Mesothelial cell of epicardium (in vitro differentiated cells): ENCODE data around the gene IFT27. TPM values are rescaled to one million over a fixed set of nuclear protein-coding genes. Genes with fewer than 3 reads are reported as not detected.

Experiments
- DNase-seq, 2 experiments: peaks; one replicate each; pipeline ENCODE4 v3.0.0; 2021; ENCODE audit warnings: low spot score in 2 of 2; ENCODE audit not compliant: unreplicated experiment in 2 of 2
- H3K27ac Mint-ChIP-seq: 2 replicates; pipeline ENCODE4 v1.8.0; 2021; ENCODE audit warnings: mixed read lengths
- H3K27me3 Mint-ChIP-seq: 2 replicates; pipeline ENCODE4 v1.8.0; 2021; ENCODE audit warnings: low read depth, mixed read lengths
- H3K36me3 Mint-ChIP-seq: 2 replicates; pipeline ENCODE4 v1.8.0; 2021; ENCODE audit warnings: mixed read lengths
- H3K4me1 Mint-ChIP-seq: 2 replicates; pipeline ENCODE4 v1.8.0; 2021; ENCODE audit warnings: mixed read lengths
- H3K4me3 Mint-ChIP-seq: 2 replicates; pipeline ENCODE4 v1.8.0; 2021; ENCODE audit warnings: mild to moderate bottlenecking, moderate library complexity, mixed read lengths
- H3K9me3 Mint-ChIP-seq: 2 replicates; pipeline ENCODE4 v1.8.0; 2021; ENCODE audit warnings: mixed read lengths
- CTCF ChIP-seq: fragments of 200-600 bp; sonication (generic); IDR thresholded peaks from one replicate; pipeline ENCODE4 v1.5.0; 2021; ENCODE audit warnings: antibody characterized with exemption; ENCODE audit not compliant: unreplicated experiment
- total RNA-seq: library from RNA; stranded (reverse); gene quantifications from 3 replicates; pipeline ENCODE4 v1.2.1, GENCODE V29; 2021

The IFT27 gene
- total RNA-seq, 1 donor from 2014 or later = 58.6 TPM

GRCh38 chr22:36796552-36797175 lies 20.7 kb upstream of the IFT27 start:
- Mint-ChIP-seq H3K36me3 (no peaks in the 10 kb centered on the region), H3K27ac (no peak overlapping the region), H3K4me3 (no peak overlapping the region), H3K27me3 (peaks cover 29% of the 10 kb centered on the region), H3K4me1 (no peaks in the 10 kb centered on the region), H3K9me3 (no peaks in the 10 kb centered on the region)
- no peak for DNase-seq
- TF ChIP-seq CTCF = no peak

DNA sequence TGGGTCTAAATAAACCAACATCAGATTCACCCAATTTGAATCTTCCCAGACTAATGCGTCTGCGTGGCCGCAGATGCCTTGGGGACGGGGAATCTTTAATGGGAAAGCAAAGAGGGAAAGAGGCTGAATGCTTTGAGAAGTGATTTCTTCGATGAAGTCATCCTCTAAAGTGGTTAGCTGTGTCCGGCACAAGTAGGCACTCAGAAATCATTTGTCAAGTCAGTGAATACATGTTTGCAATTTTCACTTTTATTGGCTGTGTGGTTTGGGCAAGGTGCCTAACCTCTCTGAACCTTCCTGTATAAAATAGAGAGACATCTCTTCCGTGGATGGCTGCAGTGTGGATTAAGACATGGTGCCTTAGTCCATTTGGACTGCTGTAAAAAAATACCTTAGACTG lies 19.7 kb upstream of the IFT27 start:
- H3K4me1 Mint-ChIP-seq = no peaks in the 10 kb centered on the region
- no peaks in the 10 kb centered on the region for H3K9me3 Mint-ChIP-seq
- H3K4me3 Mint-ChIP-seq = no peak overlapping the region
- H3K27me3 Mint-ChIP-seq = peaks cover 31% of the 10 kb centered on the region
- no peak for TF ChIP-seq CTCF
- no peaks in the 10 kb centered on the region for H3K36me3 Mint-ChIP-seq
- no peak overlapping the region for H3K27ac Mint-ChIP-seq
- no peak for DNase-seq

GRCh38 chr22:36790648-36791047 lies 14.7 kb upstream of the IFT27 start:
- no peak for DNase-seq
- H3K36me3 Mint-ChIP-seq = no peaks in the 10 kb centered on the region
- H3K27me3 Mint-ChIP-seq = peaks cover 65% of the 10 kb centered on the region
- H3K9me3 Mint-ChIP-seq = no peaks in the 10 kb centered on the region
- TF ChIP-seq CTCF = no peak
- H3K27ac Mint-ChIP-seq = no peak overlapping the region
- no peak overlapping the region for H3K4me3 Mint-ChIP-seq
- H3K4me1 Mint-ChIP-seq = no peaks in the 10 kb centered on the region

GRCh38 chr22:36787204-36787988 lies 11.5 kb upstream of the IFT27 start:
- no peak for DNase-seq
- Mint-ChIP-seq H3K9me3 (no peaks in the 10 kb centered on the region), H3K27me3 (peaks cover 82% of the 10 kb centered on the region), H3K4me1 (no peaks in the 10 kb centered on the region), H3K4me3 (no peak overlapping the region), H3K36me3 (no peaks in the 10 kb centered on the region), H3K27ac (no peak overlapping the region)
- no peak for TF ChIP-seq CTCF

GRCh38 chr22:36783743-36784142 lies 7.8 kb upstream of the IFT27 start:
- Mint-ChIP-seq H3K27me3 (peaks cover 69% of the 10 kb centered on the region), H3K9me3 (no peaks in the 10 kb centered on the region)

More at GRCh38 chr22:36783743-36784142, 7.8 kb upstream of the IFT27 start:
- TF ChIP-seq CTCF = no peak
- H3K4me1 Mint-ChIP-seq = peaks cover 1% of the 10 kb centered on the region
- H3K27ac Mint-ChIP-seq = no peak overlapping the region
- H3K36me3 Mint-ChIP-seq = no peaks in the 10 kb centered on the region
- no peak overlapping the region for H3K4me3 Mint-ChIP-seq
- DNase-seq = no peak
